Measurements from ENCODE around the gene CYP2A13. TPM values are rescaled to one million over a fixed set of nuclear protein-coding genes. Genes with fewer than 3 reads are reported as not detected.
"Not testable (repeated sequence)": the region's sequence is repeated elsewhere in the genome, so short reads cannot be mapped to it uniquely, and the experiment has no call there.

Gene CYP2A13, protein sequence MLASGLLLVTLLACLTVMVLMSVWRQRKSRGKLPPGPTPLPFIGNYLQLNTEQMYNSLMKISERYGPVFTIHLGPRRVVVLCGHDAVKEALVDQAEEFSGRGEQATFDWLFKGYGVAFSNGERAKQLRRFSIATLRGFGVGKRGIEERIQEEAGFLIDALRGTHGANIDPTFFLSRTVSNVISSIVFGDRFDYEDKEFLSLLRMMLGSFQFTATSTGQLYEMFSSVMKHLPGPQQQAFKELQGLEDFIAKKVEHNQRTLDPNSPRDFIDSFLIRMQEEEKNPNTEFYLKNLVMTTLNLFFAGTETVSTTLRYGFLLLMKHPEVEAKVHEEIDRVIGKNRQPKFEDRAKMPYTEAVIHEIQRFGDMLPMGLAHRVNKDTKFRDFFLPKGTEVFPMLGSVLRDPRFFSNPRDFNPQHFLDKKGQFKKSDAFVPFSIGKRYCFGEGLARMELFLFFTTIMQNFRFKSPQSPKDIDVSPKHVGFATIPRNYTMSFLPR
- polyA plus RNA-seq (2011; rRNA removed) (not detected in 2 replicates), polyA minus RNA-seq (2011; rRNA and poly(A)+ RNA removed) (not detected in 2 replicates)

DNA sequence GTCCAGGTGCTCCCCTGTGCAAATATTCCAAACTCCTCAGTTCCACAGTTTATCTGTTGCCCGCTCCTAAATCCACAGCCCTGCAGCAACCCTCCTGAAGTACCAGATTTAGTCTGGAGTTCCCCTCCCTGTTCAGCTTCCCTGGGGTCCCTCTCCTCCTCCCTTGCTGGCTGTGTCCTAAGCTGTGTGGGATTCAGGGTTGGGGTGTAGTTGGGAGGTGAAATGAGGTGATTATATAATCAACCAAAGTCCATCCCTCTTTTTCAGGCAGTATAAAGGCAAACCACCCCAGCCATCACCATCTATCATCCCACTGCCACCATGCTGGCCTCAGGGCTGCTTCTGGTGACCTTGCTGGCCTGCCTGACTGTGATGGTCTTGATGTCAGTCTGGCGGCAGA, at the start of gene CYP2A13:
Gene CYP2A13 (plus strand): TSS at position 301 of the 400 bp plus-strand sequence. CDS start 21 bp downstream, at position 322.
- ChIA-PET CTCF (no interaction called here), POLR2A (no interaction called here)
- TF ChIP-seq, protein P1, sequence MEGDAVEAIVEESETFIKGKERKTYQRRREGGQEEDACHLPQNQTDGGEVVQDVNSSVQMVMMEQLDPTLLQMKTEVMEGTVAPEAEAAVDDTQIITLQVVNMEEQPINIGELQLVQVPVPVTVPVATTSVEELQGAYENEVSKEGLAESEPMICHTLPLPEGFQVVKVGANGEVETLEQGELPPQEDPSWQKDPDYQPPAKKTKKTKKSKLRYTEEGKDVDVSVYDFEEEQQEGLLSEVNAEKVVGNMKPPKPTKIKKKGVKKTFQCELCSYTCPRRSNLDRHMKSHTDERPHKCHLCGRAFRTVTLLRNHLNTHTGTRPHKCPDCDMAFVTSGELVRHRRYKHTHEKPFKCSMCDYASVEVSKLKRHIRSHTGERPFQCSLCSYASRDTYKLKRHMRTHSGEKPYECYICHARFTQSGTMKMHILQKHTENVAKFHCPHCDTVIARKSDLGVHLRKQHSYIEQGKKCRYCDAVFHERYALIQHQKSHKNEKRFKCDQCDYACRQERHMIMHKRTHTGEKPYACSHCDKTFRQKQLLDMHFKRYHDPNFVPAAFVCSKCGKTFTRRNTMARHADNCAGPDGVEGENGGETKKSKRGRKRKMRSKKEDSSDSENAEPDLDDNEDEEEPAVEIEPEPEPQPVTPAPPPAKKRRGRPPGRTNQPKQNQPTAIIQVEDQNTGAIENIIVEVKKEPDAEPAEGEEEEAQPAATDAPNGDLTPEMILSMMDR (IDR thresholded peaks at IDR 0.05; ENCODE audit: insufficient read depth, low read depth, low read length): no peak
- no peak within 1 kb of the TSS for H3K4me3 ChIP-seq (ENCODE audit: low read depth, low read length)
- no peak for DNase-seq (ENCODE audit: low read depth)
- peaks cover 3% of the 10 kb centered on the region; the same call in 1 of the 2 replicates for H3K27me3 ChIP-seq (ENCODE audit: control insufficient read depth, insufficient read depth, low read length)
- H3K36me3 ChIP-seq (ENCODE audit: control insufficient read depth, insufficient read depth, low read length): no peaks in the 10 kb centered on the region

DNA sequence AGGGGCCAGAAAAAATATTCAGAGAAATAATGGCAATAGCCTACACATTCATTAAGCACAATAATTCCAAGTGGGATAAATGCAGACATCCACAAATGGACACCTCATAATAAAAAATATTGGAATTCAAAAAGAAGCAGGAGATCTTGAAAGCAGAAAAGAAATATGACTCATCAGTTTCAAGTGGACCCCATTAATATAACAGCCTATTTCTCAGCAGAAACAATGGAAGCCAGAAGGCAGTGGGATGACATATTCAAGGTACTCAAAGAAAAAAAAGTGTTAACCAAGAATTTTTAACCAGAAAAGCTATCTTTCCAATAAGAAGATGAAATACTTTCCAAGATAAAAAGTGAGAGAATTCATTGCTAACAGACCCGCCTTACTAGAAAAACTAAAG, 48.4 kb upstream of the CYP2A13 start:
- Histone ChIP-seq H3K36me3 (ENCODE audit: control insufficient read depth, insufficient read depth, low read length) (no peaks in the 10 kb centered on the region), H3K4me3 (ENCODE audit: low read depth, low read length) (no peak overlapping the region), H3K27me3 (ENCODE audit: control insufficient read depth, insufficient read depth, low read length) (no peaks in the 10 kb centered on the region)
- DNase-seq (ENCODE audit: low read depth): no peak
- ChIA-PET CTCF (no interaction called here), POLR2A (no interaction called here)
- TF ChIP-seq, protein P1 (IDR thresholded peaks at IDR 0.05; ENCODE audit: insufficient read depth, low read depth, low read length): no peak

DNA sequence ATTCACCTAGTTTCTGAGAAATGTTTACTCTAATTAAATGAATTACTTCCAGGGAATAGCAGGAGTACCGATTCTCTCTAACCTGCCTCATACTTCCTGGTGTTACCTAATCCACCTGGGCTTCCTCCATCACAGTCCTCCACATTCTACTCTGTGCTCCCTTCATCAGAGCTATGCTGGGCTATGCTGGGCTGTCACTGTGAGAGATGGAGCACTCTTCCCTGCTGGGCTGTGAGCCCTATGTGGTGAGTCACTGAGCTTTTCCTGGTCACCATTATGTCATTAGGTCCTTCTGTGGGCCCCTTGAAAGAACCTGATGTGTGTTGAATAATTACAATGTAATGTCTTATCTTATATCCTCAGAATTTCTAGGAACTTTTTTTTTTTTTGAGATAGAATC, 43.2 kb upstream of the CYP2A13 start:
- H3K36me3 ChIP-seq (ENCODE audit: control insufficient read depth, insufficient read depth, low read length); POLR2A ChIA-PET; H3K27me3 ChIP-seq (ENCODE audit: control insufficient read depth, insufficient read depth, low read length); DNase-seq (ENCODE audit: low read depth); H3K4me3 ChIP-seq (ENCODE audit: low read depth, low read length); CTCF ChIA-PET: not testable (repeated sequence)

DNA sequence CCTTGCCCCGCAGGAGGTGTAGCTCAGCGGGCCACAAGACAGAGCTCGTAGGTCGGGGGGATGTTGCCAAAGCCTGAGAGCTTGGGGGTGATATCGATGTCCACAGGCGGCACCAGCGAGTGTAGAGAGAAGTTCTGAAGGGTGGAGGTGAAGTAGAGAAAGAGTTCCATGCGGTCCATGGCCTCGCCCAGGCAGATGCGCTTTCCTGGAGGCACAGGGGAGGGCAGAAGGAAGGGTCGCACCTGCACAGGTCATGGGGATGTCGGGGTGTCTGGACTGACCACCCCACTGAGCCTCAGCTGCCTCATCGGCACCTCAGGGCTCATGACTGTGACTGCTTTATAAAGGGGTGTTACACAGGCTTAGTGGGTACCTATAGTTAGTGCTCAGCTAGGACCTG, 37.8 kb upstream of the CYP2A13 start:
- DNase-seq (ENCODE audit: low read depth): no peak
- H3K4me3 ChIP-seq (ENCODE audit: low read depth, low read length): no peak overlapping the region
- TF ChIP-seq, protein P1 (IDR thresholded peaks at IDR 0.05; ENCODE audit: insufficient read depth, low read depth, low read length): no peak
- H3K36me3 ChIP-seq (ENCODE audit: control insufficient read depth, insufficient read depth, low read length): no peaks in the 10 kb centered on the region
- H3K27me3 ChIP-seq (ENCODE audit: control insufficient read depth, insufficient read depth, low read length): no peaks in the 10 kb centered on the region; the same call in 1 of the 2 replicates
- ChIA-PET POLR2A (no interaction called here), CTCF (no interaction called here)

DNA sequence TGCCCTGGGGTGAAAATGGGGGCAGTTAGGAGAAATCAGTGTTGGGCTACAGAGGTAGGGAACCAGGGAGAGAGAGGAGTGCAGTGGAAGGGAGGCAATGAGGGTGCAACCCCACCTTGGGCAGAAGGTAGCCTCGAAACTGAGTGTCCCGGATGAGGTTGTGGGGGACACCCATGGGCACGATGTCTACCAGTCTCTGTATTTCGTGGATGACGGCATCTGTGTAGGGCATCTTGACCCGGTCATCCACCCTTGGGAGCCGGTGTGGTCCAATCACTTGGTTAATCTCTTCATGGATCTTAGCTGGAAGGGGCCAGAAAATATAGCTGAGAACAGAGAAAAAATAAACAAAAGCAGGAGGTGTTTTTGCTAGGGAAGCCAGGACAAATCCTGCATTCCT, 36.1 kb upstream of the CYP2A13 start:
- CTCF ChIA-PET: not testable (repeated sequence)

DNA sequence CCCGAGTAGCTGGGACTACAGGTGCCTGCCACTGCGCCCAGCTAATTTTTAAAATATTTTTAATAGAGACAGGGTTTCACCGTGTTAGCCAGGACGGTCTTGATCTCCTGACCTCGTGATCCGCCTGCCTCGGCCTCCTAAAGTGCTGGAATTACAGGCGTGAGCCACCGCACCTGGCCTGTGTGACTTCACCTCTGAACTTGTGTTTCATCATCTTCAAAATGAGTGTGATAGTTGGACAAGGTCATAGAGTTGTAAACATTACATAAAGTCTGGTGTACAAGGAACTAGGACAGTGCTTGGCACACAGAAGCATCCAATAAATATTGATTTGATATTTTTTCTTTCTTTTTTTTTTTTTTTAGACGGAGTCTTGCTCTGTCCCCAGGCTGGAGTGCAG, 34.9 kb upstream of the CYP2A13 start:
- POLR2A ChIA-PET; CTCF ChIA-PET; H3K4me3 ChIP-seq (ENCODE audit: low read depth, low read length); DNase-seq (ENCODE audit: low read depth); H3K27me3 ChIP-seq (ENCODE audit: control insufficient read depth, insufficient read depth, low read length); H3K36me3 ChIP-seq (ENCODE audit: control insufficient read depth, insufficient read depth, low read length): not testable (repeated sequence)

More for the DNA sequence above, 36.1 kb upstream of the CYP2A13 start:
- H3K4me3 ChIP-seq (ENCODE audit: low read depth, low read length); H3K27me3 ChIP-seq (ENCODE audit: control insufficient read depth, insufficient read depth, low read length); H3K36me3 ChIP-seq (ENCODE audit: control insufficient read depth, insufficient read depth, low read length); POLR2A ChIA-PET; DNase-seq (ENCODE audit: low read depth): not testable (repeated sequence)

Data from BJ (cell line).